ENCODE measurements around the gene MVB12B. TPM values are rescaled to one million over a fixed set of nuclear protein-coding genes. Genes with fewer than 3 reads are reported as not detected.

MVB12B gene
- total RNA-seq, 2 donors from 2014 or later = 9.8 to 15.8 TPM

DNA sequence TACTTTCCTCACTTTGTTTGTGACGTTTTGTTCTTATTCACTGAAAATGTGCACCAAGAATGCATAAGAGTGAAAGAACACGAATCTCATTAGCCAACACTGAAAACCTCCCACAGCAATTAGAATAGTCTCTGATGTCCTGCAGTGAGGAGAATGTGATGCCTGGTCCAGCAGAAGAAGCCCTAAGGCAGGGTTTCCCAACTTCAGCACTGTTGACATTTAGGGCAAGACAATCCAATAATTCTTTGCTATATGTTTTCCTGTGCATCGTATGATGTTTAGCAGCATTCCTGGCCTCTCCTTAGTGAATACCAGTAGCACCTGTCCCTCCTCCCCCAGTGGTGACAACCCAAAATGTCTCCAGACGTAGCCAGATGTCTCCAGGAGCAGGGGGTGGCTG is 14.8 kb downstream of the MVB12B start:
- DNase-seq = peak; percentile 15
- intact Hi-C loops (cut with DNase I) = no loop called here
- no peaks in the 10 kb centered on the region for H3K27me3 ChIP-seq
- no peaks in the 10 kb centered on the region for H3K9me3 ChIP-seq
- TF ChIP-seq, protein P1, sequence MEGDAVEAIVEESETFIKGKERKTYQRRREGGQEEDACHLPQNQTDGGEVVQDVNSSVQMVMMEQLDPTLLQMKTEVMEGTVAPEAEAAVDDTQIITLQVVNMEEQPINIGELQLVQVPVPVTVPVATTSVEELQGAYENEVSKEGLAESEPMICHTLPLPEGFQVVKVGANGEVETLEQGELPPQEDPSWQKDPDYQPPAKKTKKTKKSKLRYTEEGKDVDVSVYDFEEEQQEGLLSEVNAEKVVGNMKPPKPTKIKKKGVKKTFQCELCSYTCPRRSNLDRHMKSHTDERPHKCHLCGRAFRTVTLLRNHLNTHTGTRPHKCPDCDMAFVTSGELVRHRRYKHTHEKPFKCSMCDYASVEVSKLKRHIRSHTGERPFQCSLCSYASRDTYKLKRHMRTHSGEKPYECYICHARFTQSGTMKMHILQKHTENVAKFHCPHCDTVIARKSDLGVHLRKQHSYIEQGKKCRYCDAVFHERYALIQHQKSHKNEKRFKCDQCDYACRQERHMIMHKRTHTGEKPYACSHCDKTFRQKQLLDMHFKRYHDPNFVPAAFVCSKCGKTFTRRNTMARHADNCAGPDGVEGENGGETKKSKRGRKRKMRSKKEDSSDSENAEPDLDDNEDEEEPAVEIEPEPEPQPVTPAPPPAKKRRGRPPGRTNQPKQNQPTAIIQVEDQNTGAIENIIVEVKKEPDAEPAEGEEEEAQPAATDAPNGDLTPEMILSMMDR (IDR thresholded peaks at IDR 0.05) = no peak
- H3K36me3 ChIP-seq = no peaks in the 10 kb centered on the region
- no peaks in the 10 kb centered on the region for H3K4me1 ChIP-seq
- no peak overlapping the region for H3K27ac ChIP-seq
- H3K9ac ChIP-seq (ENCODE audit: low read depth in 2 of 2, low read length in 2 of 2) = no peak overlapping the region
- H3K4me3 ChIP-seq = no peak overlapping the region

DNA sequence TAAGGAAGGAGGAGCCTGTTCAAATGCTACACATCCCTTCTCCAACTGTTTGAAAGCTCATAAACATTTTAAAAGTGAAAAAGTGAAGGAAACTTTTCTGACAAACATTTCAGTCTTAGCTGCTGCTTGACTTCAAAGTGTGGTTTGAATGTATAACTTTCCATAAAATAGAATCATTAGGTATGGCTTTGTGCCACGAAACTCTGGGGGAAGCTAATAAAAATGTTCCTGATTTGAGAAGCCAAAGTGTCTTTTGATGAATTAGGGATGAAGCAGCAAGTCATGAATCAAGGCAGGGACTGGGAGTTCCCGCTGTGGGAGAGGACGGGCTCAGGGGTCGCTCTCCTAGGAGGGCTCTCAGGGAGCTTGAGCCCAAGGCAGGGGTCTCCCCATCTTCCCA is 15.3 kb downstream of the MVB12B start:
- H3K4me1 ChIP-seq = no peaks in the 10 kb centered on the region
- no peak for DNase-seq
- TF ChIP-seq, protein P1 (IDR thresholded peaks at IDR 0.05) = no peak
- H3K9me3 ChIP-seq = no peaks in the 10 kb centered on the region
- H3K9ac ChIP-seq (ENCODE audit: low read depth in 2 of 2, low read length in 2 of 2) = no peak overlapping the region
- H3K27me3 ChIP-seq = no peaks in the 10 kb centered on the region
- no peak overlapping the region for H3K27ac ChIP-seq
- no peak overlapping the region for H3K4me3 ChIP-seq
- intact Hi-C loops (cut with DNase I) = no loop called here
- no peaks in the 10 kb centered on the region for H3K36me3 ChIP-seq

DNA sequence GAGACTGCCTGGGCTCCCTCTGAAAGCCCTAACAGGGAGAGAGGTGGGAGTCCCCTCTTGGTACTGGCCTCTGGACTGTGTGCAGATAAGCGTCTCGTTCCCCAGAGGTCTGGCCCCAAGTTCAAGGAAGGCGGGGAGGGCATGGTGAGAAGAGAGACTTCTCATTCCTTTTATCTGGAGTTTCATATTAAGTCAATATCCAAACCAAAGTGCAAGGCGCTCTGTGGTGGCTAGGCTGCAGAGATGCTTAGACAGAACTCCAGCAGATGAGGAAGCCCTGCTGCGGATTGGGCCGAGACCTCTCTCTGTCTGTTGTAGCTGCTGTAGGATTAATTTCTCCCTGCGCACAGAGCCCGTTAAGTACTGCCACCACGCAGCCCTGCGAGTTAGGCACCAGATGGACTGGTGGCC is 16.0 kb downstream of the MVB12B start:
- intact Hi-C loops (cut with DNase I) = no loop called here
- no peaks in the 10 kb centered on the region for H3K36me3 ChIP-seq
- H3K9me3 ChIP-seq = no peaks in the 10 kb centered on the region
- peak; percentile 21 for DNase-seq
- H3K27ac ChIP-seq = no peak overlapping the region
- no peak overlapping the region for H3K4me3 ChIP-seq
- TF ChIP-seq, protein P1 (IDR thresholded peaks at IDR 0.05) = no peak
- peak overlapping the region in 1 of 2 donors; percentile 23 for H3K9ac ChIP-seq (ENCODE audit: low read depth in 2 of 2, low read length in 2 of 2)
- no peaks in the 10 kb centered on the region for H3K27me3 ChIP-seq
- H3K4me1 ChIP-seq = peaks cover 3% of the 10 kb centered on the region

DNA sequence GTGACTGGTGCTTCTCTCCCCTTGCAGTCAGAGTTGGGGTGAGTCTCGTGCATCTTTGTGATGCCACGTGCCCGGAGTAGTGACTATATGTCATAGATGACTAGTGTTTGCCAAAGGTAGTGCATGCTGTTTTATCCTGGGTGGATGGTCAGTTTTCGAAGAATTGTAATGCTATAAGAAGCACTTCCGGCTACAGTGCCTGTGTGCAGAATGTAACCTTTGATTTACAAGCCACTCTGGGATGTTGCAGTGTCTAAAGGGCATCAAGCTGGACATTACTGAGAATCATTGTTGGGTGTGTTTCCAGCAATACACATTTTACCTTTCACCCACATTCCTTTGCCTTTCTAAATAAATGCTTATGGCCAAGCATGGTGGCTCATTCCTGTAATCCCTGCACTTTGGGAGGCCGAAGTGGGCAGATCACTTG is 16.7 kb downstream of the MVB12B start:
- peaks cover 10% of the 10 kb centered on the region for H3K4me1 ChIP-seq
- TF ChIP-seq, protein P1 (IDR thresholded peaks at IDR 0.05) = no peak
- H3K9me3 ChIP-seq = no peaks in the 10 kb centered on the region
- peak overlapping the region in 1 of 2 donors; percentile 23 for H3K9ac ChIP-seq (ENCODE audit: low read depth in 2 of 2, low read length in 2 of 2)
- H3K4me3 ChIP-seq = no peak overlapping the region
- H3K36me3 ChIP-seq = no peaks in the 10 kb centered on the region
- intact Hi-C loops (cut with DNase I) = no loop called here
- no peak overlapping the region for H3K27ac ChIP-seq
- no peaks in the 10 kb centered on the region for H3K27me3 ChIP-seq
- peak; percentile 42 for DNase-seq

DNA sequence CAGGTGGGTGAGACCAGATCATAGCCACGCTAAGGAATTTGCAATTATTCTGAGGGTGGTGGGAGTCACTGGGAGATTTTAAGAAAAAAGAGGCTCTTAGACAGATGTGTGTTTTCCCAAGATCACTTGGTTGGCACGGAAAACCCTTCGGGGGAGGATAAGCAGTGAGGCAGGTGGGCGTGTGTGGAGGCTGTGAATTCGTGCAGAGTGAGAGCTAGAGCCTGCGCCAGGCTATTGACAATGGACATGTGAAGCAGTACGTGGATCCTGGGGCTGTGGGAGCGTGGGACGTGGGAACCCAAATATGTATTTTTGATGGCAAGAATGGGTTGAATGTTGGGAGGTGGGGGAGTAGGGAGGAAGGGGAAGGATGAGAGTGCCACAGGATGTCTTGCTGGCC is 19.4 kb downstream of the MVB12B start:
- no peaks in the 10 kb centered on the region for H3K27me3 ChIP-seq
- H3K9ac ChIP-seq (ENCODE audit: low read depth in 2 of 2, low read length in 2 of 2) = no peak overlapping the region
- no peaks in the 10 kb centered on the region for H3K9me3 ChIP-seq
- peaks cover 2% of the 10 kb centered on the region for H3K36me3 ChIP-seq
- H3K4me1 ChIP-seq = peaks cover 17% of the 10 kb centered on the region
- H3K27ac ChIP-seq = no peak overlapping the region
- DNase-seq = no peak
- TF ChIP-seq, protein P1 (IDR thresholded peaks at IDR 0.05) = no peak
- intact Hi-C loops (cut with DNase I) = no loop called here
- H3K4me3 ChIP-seq = no peak overlapping the region
